Measurements from ENCODE around the gene SEPTIN12. TPM values are rescaled to one million over a fixed set of nuclear protein-coding genes. Genes with fewer than 3 reads are reported as not detected.
"Not testable (repeated sequence)": the region's sequence is repeated elsewhere in the genome, so short reads cannot be mapped to it uniquely, and the experiment has no call there.

The SEPTIN12 gene
- total RNA-seq, 4 donors from 2014 or later: 1.7 TPM; not detected in 3

- H3K4me3 ChIP-seq: no peak overlapping the region
- H3K27ac ChIP-seq (replicated peaks in 1 of 4): no peak overlapping the region
- H3K36me3 ChIP-seq: no peaks in the 10 kb centered on the region
- TF ChIP-seq POLR2A (IDR thresholded peaks at IDR 0.05; ENCODE audit: low read depth): no peak
- TF ChIP-seq POLR2AphosphoS5 (IDR thresholded peaks at IDR 0.05): no peak
- TF ChIP-seq EP300 (IDR thresholded peaks at IDR 0.05): no peak
- TF ChIP-seq CTCF (IDR thresholded peaks at IDR 0.05): no peak
- H3K27me3 ChIP-seq: no peaks in the 10 kb centered on the region
- intact Hi-C loops (cut with DNase I): no loop called here
- H3K4me1 ChIP-seq: no peaks in the 10 kb centered on the region
- no peak for DNase-seq (ENCODE audit: extremely low spot score)
- WGBS: 88% methylated on average over 23 of the region's 23 CpGs
- no peaks in the 10 kb centered on the region for H3K9me3 ChIP-seq
Observed at GRCh38 chr16:4785758-4786433, 2.2 kb downstream of the SEPTIN12 start.

- H3K36me3 ChIP-seq; H3K4me3 ChIP-seq; H3K27ac ChIP-seq (replicated peaks in 1 of 4); H3K9me3 ChIP-seq; H3K27me3 ChIP-seq; H3K4me1 ChIP-seq; intact Hi-C loops (cut with DNase I); DNase-seq (ENCODE audit: extremely low spot score): not testable (repeated sequence)
- WGBS: 90% methylated on average over 14 of the region's 14 CpGs
Observed at GRCh38 chr16:4784444-4784987, 3.6 kb downstream of the SEPTIN12 start.

GRCh38 chr16:4783951-4784336 lies 4.2 kb downstream of the SEPTIN12 start:
- no peaks in the 10 kb centered on the region for H3K9me3 ChIP-seq
- WGBS: 73% methylated on average over 3 of the region's 16 CpGs
- intact Hi-C loops (cut with DNase I): no loop called here
- no peak for DNase-seq (ENCODE audit: extremely low spot score)
- no peaks in the 10 kb centered on the region for H3K36me3 ChIP-seq
- no peak for TF ChIP-seq POLR2A (IDR thresholded peaks at IDR 0.05; ENCODE audit: low read depth)
- TF ChIP-seq EP300 (IDR thresholded peaks at IDR 0.05): no peak
- no peak for TF ChIP-seq CTCF (IDR thresholded peaks at IDR 0.05)
- TF ChIP-seq POLR2AphosphoS5 (IDR thresholded peaks at IDR 0.05): no peak
- H3K27me3 ChIP-seq: no peaks in the 10 kb centered on the region
- H3K4me1 ChIP-seq: no peaks in the 10 kb centered on the region
- no peak overlapping the region for H3K27ac ChIP-seq (replicated peaks in 1 of 4)
- H3K4me3 ChIP-seq: no peak overlapping the region

GRCh38 chr16:4783251-4783950 lies 4.7 kb downstream of the SEPTIN12 start:
- H3K4me1 ChIP-seq: no peaks in the 10 kb centered on the region
- H3K27me3 ChIP-seq: no peaks in the 10 kb centered on the region
- intact Hi-C loops (cut with DNase I): no loop called here
- H3K36me3 ChIP-seq: no peaks in the 10 kb centered on the region
- no peaks in the 10 kb centered on the region for H3K9me3 ChIP-seq
- H3K27ac ChIP-seq (replicated peaks in 1 of 4): no peak overlapping the region
- H3K4me3 ChIP-seq: no peak overlapping the region
- DNase-seq (ENCODE audit: extremely low spot score): no peak
- WGBS: 91% methylated on average over 9 of the region's 25 CpGs
- TF ChIP-seq EP300 (IDR thresholded peaks at IDR 0.05) (no peak), POLR2A (IDR thresholded peaks at IDR 0.05; ENCODE audit: low read depth) (no peak), POLR2AphosphoS5 (IDR thresholded peaks at IDR 0.05) (no peak), CTCF (IDR thresholded peaks at IDR 0.05) (no peak)

GRCh38 chr16:4780235-4780634 lies 7.9 kb downstream of the SEPTIN12 start:
- DNase-seq (ENCODE audit: extremely low spot score): no peak
- intact Hi-C loops (cut with DNase I): no loop called here
- no peak overlapping the region for H3K27ac ChIP-seq (replicated peaks in 1 of 4)
- no peaks in the 10 kb centered on the region for H3K36me3 ChIP-seq
- H3K9me3 ChIP-seq: no peaks in the 10 kb centered on the region
- H3K4me1 ChIP-seq: no peaks in the 10 kb centered on the region
- peaks cover 0 to 4% (median 0%) of the 10 kb centered on the region in 4 donors for H3K27me3 ChIP-seq
- WGBS: 83% methylated on average over 4 of the region's 4 CpGs
- TF ChIP-seq POLR2AphosphoS5 (IDR thresholded peaks at IDR 0.05) (no peak), POLR2A (IDR thresholded peaks at IDR 0.05; ENCODE audit: low read depth) (no peak), CTCF (IDR thresholded peaks at IDR 0.05) (no peak), EP300 (IDR thresholded peaks at IDR 0.05) (no peak)
- H3K4me3 ChIP-seq: no peak overlapping the region

Measured in esophagus muscularis mucosa (tissue), 4 donors.